ENCODE data around the gene MLIP. TPM values are rescaled to one million over a fixed set of nuclear protein-coding genes. Genes with fewer than 3 reads are reported as not detected.

Gene MLIP
- total and polyA plus RNA-seq, 2 of the 8 experiments (the other 6 are each of a cell fraction or from before 2014, with no cell fraction given) = not detected

GRCh38 chr6:54106727-54107126 is 4.5 kb upstream of the MLIP start:
- Histone ChIP-seq H4K8ac (ENCODE audit: extremely low read depth, insufficient read depth, low read length) (no peak overlapping the region), H3K23me2 (ENCODE audit: low read depth, low read length) (no peaks in the 10 kb centered on the region; the same call in 1 of the 2 replicates), H3K14ac (ENCODE audit: insufficient read length) (no peak overlapping the region), H2BK12ac (ENCODE audit: low read depth, low read length) (no peak overlapping the region), H3K4me1 (replicated peaks in 1 of 4; ENCODE audit: control insufficient read depth in 3 of 4, insufficient read depth in 4 of 4, low read length in 3 of 4) (peaks cover 0 to 2% (median 0%) of the 10 kb centered on the region in 4 experiments; a peak in 1 of 7 replicates), H4K91ac (replicated peaks; ENCODE audit: insufficient read length, low read length) (no peak overlapping the region), H3K79me1 (ENCODE audit: low read depth, low read length) (no peaks in the 10 kb centered on the region), H2BK120ac (replicated peaks; ENCODE audit: low read depth, low read length) (no peak overlapping the region), H4K20me1 (replicated peaks in 1 of 2; ENCODE audit: control insufficient read depth in 1 of 2, insufficient read depth in 2 of 2, low read length in 2 of 2) (no peaks in the 10 kb centered on the region), H3K9ac (replicated peaks in 1 of 4; ENCODE audit: extremely low read depth in 1 of 4, low read depth in 3 of 4, low read length in 3 of 4) (no peak overlapping the region), H3K4me2 (ENCODE audit: insufficient read depth in 1 of 2, low read depth in 2 of 2, low read length in 2 of 2) (no peak overlapping the region), H3K23ac (ENCODE audit: insufficient read length) (no peak overlapping the region), H3K56ac (replicated peaks; ENCODE audit: insufficient read length, low read depth, low read length) (no peak overlapping the region), H3K4ac (replicated peaks; ENCODE audit: insufficient read length, low read depth, low read length) (no peak overlapping the region), H2AFZ (ENCODE audit: low read length) (no peak overlapping the region), H2BK5ac (ENCODE audit: low read depth, low read length) (no peak overlapping the region), H2BK15ac (ENCODE audit: low read length) (no peak overlapping the region), H2BK20ac (ENCODE audit: low read length) (no peak overlapping the region), H3K9me3 (ENCODE audit: insufficient read depth in 2 of 2, low read depth in 1 of 2, low read length in 1 of 2) (no peaks in the 10 kb centered on the region), H3K4me3 (ENCODE audit: extremely low read depth in 1 of 4, insufficient read depth in 2 of 4, low read depth in 3 of 4, low read length in 4 of 4) (no peak overlapping the region), H3K36me3 (ENCODE audit: control insufficient read depth in 2 of 4, insufficient read depth in 4 of 4, low read length in 3 of 4) (no peaks in the 10 kb centered on the region), H3K18ac (ENCODE audit: extremely low read depth, low read length) (no peak overlapping the region), H3K79me2 (ENCODE audit: control insufficient read depth in 1 of 2, insufficient read depth in 2 of 2, low read length in 2 of 2) (no peaks in the 10 kb centered on the region), H4K5ac (ENCODE audit: insufficient read length, low read depth, low read length) (no peak overlapping the region), H2AK5ac (ENCODE audit: low read depth, low read length) (no peak overlapping the region), H3K27me3 (replicated peaks in 1 of 4; ENCODE audit: control insufficient read depth in 3 of 4, extremely low read depth in 1 of 4, insufficient read depth in 3 of 4, low read length in 3 of 4) (no peaks in the 10 kb centered on the region), H3K27ac (ENCODE audit: low read depth, low read length) (no peak overlapping the region)
- no peak for FAIRE-seq
- DNase-seq (ENCODE audit: low read depth in 1 of 2, low spot score in 2 of 2) = no peak
- ChIA-PET CTCF (ENCODE audit: partially characterized antibody) (no interaction called here), POLR2A (ENCODE audit: partially characterized antibody) (no interaction called here)
- TF ChIP-seq CHD1 (IDR thresholded peaks at IDR 0.05; ENCODE audit: low read depth, low read length) = no peak
- TF ChIP-seq CEBPB (IDR thresholded peaks at IDR 0.05; ENCODE audit: low read depth, low read length) = no peak
- no peak for TF ChIP-seq SP1 (IDR thresholded peaks at IDR 0.05; ENCODE audit: low read depth, low read length)
- TF ChIP-seq JUN (IDR thresholded peaks at IDR 0.05; ENCODE audit: low read depth, low read length) = no peak
- no peak for TF ChIP-seq E2F6 (IDR thresholded peaks at IDR 0.05)
